CD4-positive, alpha-beta T cell treated with Interferon alpha-2 for 1 hour (primary cell): ENCODE data around the gene AP1S2.

Experiments
- DNase-seq, 2 donors: peaks; one replicate each; pipeline ENCODE4 v3.0.0-alpha.2; 2020 to 2022

Gene AP1S2

DNA sequence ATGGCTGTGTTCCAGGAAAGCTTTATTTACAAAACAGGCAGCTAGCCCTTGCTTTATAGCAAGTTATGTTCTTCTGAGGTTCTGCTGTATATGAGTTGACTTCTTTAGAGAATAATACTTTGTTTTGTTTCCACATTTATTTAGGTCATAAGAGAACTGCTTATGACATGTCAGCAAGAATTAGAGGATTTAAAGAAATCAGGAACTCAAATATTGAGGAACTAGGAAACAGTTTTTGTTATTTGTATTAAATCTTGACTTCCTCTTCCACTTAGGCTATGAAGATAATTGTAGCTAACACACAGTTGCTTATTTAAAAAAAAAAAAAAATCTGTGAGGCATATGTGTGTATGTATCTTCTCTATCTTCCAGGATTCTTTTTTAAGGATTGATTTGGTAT is 50.0 kb downstream of the AP1S2 start:
- no peak for DNase-seq

DNA sequence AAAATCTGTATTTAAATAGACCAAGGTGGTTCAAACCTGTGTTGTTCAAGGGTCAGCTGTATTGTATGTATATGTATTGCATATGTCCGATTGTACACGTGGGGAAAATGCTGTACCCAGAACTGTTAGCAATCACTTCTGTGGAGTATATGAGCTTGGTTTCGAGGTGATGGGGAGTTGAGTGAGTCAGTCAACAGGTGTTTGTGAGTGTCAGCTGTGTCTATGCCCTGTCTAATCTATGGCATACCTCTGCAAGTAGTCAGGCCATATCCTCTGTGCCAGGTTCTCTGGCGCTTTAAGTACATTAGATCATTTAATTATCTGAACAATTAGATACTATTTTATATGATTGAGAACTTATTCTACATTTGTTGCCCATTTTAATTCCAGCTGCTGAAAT is 56.9 kb downstream of the AP1S2 start:
- no peak for DNase-seq

DNA sequence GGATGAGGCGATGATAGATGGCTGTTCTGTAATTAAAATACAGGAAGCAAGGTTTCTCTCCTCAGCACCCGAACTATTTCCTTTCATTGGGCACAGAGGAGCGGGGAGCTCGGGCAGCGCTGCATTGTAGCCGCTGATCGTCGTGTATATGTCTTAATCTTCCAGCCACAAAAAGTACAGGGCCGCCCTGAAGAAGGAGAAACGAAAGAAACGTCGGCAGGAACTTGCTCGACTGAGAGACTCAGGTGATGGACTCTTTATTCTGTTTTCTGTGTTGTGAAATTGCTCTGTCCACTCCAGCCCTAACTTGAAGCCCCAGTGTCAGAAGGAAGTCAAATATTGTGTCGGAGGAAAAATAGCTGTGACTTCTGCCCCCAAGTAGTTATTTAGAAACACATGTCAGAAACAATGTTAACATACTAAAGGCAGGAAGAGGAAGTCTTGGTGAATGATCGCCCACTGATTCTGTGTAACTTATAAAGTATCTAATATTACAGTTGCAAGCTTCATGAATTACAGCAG is 63.8 kb downstream of the AP1S2 start:
- peak in 1 of 2 donors; percentile 46 for DNase-seq

DNA sequence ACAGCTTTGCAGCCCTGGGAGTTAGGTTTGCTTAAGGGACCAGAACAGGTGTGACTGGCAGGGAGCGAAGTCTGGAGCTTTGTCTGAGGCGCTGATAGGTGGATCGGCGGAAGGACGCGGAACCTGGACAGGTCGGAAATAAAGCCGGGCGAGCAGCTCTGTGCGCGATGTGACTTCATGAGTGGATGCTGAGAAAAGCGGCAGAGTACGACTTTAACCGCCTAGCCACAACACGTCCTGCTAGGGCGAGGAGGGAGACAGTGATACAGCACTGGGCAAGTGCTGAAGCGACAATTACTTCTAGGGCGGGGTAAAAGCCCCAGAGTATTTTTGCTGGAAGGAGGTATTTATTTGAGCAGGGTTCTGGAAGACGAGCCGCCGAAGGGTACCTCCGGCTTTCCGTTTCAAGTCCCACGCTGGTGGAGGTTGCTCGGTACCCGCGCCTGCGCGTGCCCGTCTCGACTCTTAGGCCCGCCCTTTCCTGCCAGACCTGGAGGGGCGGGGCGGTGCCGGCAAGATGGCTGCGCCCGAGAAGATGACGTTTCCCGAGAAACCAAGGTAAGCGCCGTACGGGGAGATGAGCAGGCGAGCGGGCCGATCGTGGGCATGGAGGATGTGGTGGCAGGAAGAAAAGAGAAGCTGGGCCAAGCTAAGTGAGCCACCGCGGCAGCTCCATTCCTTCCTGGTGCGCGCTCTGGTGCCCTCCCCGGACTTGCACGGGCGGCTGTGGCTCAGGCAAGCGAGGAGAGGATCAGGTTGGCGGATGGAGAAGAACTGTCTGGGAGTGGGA is 64.4 kb downstream of the AP1S2 start, which contains the start of gene ZRSR2:
TSS of gene ZRSR2 (plus strand) at position 506 of the 790 bp plus-strand sequence. CDS start at position 518, 12 bp downstream.
- DNase-seq: peak; percentile 90 to 91

DNA sequence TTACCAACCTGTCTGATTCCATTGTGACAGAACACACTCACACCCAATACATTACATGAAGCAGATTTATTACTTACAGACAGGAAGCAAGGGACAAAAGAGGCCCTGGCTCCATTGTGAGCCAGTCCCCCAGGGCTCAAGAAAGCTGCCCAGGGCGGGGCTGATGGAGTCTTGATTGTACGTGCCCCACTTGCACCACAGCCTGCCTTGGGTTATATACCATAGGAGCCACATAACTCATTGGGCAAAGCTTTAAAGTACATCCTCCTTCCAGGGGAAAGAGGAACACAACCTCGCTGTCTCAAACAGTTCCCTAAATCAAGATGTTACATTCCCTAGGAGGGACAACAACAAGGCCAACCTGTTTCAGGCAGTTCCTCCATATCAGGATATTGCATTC is 67.7 kb downstream of the AP1S2 start:
- DNase-seq: peak in 1 of 2 donors; percentile 14

DNA sequence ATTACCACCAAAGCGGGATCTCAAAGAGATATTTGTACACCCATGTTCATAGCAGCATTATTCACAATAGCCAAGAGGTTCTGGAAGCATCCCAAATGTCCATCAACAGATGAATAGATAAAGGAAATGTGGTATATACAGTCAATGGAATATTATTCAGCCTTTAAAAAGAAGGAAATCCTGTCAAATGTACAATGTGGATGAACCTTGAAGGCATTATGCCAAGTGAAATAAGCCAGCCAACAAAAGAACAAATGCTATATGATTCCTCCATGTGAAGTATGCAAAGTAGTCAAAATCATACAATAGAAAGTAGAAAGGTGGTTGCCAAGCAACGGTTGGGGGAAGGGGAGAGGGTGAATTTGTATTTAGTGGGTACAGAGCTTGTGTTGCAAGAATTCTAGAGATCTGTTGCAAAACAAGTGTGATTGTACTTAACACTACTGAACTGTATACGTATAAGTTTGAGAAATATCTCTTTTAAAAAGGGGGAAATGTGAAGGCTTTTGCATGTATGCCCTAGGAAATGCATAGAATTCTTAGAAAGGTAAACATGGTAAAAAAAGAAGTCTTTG is 69.3 kb downstream of the AP1S2 start:
- DNase-seq: peak in 1 of 2 donors; percentile 9

DNA sequence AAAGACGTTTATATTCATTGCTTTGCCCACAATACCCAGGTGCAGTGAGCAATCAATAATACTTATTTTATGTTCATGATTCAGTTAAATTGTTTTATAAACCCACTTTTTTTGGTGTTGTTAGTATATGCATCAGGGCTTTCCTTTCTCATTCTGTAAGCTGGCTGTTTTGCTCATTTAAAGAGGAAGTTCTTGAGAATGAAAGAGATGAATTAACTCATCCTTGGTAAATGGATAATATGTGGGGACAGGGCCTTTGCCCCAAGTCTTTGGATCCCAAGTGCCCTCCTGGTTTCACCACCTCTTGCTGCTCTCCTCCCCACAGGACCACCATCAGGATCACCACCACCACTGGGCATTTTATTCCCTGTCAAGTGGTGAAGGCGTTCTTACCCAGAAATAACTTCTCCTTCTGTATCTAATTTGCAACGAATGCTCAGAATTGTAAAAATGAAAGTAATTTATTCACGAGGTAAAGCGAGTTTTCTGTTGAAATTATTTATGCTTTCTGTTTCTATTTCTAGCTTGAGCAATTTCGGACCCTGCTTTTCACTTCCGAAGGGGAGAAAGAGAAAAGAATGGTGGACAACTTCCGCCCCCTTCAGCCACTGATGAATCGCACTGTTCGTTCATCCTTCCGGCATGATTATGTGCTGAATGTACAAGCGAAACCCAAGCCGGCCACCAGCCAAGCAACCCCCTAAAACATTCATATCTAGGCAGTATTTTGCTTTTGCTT is 72.5 kb downstream of the AP1S2 start:
- peak; percentile 20 to 49 for DNase-seq
